Activated CD4-positive, alpha-beta T cell treated with anti-CD3 and anti-CD28 coated beads for 1 hour (primary cell): ENCODE measurements around the gene FRYL.

Source experiments
- DNase-seq: peaks from one replicate; pipeline ENCODE4 v3.0.0-alpha.2; 2020

FRYL gene

GRCh38 chr4:48542888-48543287, 237.2 kb downstream of the FRYL start:
- DNase-seq, result no peak

GRCh38 chr4:48539597-48539996, 240.5 kb downstream of the FRYL start:
- DNase-seq, result no peak

- no peak for DNase-seq
These were observed 241.7 kb downstream of the FRYL start for GRCh38 chr4:48538358-48538757.

- DNase-seq, result no peak
These were observed 253.7 kb downstream of the FRYL start for GRCh38 chr4:48526406-48526805.

- DNase-seq, result no peak
These were observed 261.9 kb downstream of the FRYL start for GRCh38 chr4:48518143-48518542.

- DNase-seq, result no peak
These were observed 270.5 kb downstream of the FRYL start for GRCh38 chr4:48509543-48509942.

GRCh38 chr4:48506716-48507115, 273.4 kb downstream of the FRYL start:
- DNase-seq, result no peak

GRCh38 chr4:48504352-48504751, 275.7 kb downstream of the FRYL start:
- no peak for DNase-seq

GRCh38 chr4:48504026-48504330, 276.1 kb downstream of the FRYL start:
- DNase-seq, result no peak

- no peak for DNase-seq
These were observed 276.6 kb downstream of the FRYL start for GRCh38 chr4:48503233-48504025.

- DNase-seq, result no peak
These were observed 280.5 kb downstream of the FRYL start for GRCh38 chr4:48499551-48500066.

GRCh38 chr4:48498895-48499294, 281.2 kb downstream of the FRYL start:
- no peak for DNase-seq

GRCh38 chr4:48495941-48496340, 284.1 kb downstream of the FRYL start:
- no peak for DNase-seq

GRCh38 chr4:48493452-48494100, 286.5 kb downstream of the FRYL start:
- DNase-seq, result no peak

- no peak for DNase-seq
These were observed 288.4 kb downstream of the FRYL start for GRCh38 chr4:48491514-48492176.

- DNase-seq, result no peak
These were observed 289.2 kb downstream of the FRYL start for GRCh38 chr4:48490680-48491513.

GRCh38 chr4:48490012-48490679, 289.9 kb downstream of the FRYL start, which contains the start of gene ZAR1:
ZAR1 (plus strand) TSS chr4:48490252; CDS start chr4:48490292, 40 bp downstream.
- no peak for DNase-seq

GRCh38 chr4:48489683-48490011, 290.4 kb downstream of the FRYL start:
- no peak for DNase-seq

- DNase-seq, result no peak
These were observed 295.4 kb downstream of the FRYL start for GRCh38 chr4:48484494-48485168.

GRCh38 chr4:48483777-48484493, 296.1 kb downstream of the FRYL start:
- no peak for DNase-seq
